ENCODE data around the gene SRGAP1.
"Not testable (repeated sequence)": the region's sequence is repeated elsewhere in the genome, so short reads cannot be mapped to it uniquely, and the experiment has no call there.

SRGAP1 gene

DNA sequence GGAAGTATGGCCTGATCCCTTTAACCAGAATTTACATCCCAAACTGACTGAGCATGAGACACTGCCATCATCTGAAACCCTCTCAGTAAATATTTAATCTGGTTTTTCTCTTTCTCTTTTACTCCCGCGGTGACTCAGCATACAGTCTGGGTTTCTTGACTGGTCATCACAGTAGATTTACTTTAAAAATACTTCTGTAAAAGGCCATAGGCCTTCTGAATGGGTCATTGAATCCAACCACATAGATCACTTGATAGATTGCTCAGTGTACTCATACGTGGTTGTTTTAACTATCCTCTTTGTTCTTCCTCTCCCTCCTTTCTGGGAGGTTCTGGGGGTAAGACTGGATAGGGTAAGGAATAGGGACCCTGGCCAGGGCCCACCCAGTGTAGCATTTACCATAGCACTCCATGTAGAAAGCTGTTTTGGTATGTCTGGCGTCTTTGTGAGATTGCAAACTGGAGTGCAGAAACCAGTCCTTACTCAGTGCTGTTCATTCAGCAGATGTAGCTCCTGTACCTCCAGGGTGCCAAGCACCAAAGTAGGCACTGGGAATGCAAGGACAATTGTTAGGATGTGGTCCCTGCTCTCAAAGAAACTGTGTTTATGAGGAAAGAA, 165.7 kb downstream of the SRGAP1 start:
- in situ Hi-C loops (cut with MboI; ENCODE audit: low pct_unique_long_range_greater_than_20kb, low sequenced_read_pairs) = no loop called here
- no peak for DNase-seq

DNA sequence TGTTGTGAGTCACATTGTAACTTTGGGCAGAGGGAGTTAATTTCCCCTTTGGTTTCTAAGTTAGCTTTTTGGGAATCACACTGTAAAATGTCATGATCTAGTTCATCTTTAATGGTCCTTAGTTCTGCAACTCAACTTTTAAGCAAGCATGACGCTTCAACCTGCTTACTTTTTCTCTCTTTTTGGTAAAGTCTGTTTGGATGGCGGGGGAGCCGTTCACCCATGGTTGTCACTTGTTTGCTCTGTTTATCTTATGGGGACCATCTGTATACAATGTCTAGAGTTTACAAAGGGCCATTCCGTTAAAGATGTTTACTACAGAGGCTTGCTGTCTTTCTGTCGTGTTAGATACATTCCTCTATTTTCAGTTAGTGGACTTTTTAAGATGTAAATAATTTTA, 172.0 kb downstream of the SRGAP1 start:
- no peak for DNase-seq
- in situ Hi-C loops (cut with MboI; ENCODE audit: low pct_unique_long_range_greater_than_20kb, low sequenced_read_pairs) = no loop called here

DNA sequence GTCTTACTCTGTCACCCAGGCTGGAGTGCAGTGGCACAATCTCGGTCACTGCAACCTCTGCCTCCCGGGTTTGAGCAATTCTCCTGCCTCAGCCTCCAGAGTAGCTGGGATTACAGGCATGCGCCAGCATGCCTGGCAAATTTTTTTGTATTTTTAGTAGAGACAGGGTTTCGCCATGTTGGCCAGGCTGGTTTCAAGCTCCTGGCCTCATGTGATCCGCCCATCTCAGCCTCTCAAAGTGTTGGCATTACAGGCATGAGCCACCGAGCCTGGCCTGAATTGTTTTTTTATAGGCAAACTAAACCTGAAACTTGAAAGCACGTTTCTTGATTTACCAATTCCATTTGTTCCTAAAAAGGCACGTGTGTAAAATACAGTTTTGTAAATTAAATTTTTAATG, 173.6 kb downstream of the SRGAP1 start:
- DNase-seq; in situ Hi-C loops (cut with MboI; ENCODE audit: low pct_unique_long_range_greater_than_20kb, low sequenced_read_pairs): not testable (repeated sequence)

DNA sequence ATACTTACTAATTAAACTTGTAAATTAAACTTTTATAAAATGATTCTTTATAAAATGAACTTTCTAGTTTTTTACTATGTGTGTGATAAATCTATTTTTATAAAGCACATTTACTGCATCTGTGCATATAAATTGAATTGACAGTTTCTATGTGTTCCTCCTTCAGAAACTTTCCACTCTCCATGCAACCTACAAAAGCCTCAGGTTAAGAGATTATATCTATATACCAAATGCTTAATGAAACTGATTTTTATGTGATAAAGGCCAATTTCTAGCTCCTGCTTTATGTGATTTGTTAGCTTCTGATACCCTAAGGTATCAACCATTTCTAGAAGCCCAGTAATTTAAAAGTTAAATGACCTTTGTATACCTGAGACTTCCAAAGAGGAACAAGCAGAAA, 174.0 kb downstream of the SRGAP1 start:
- no peak for DNase-seq
- in situ Hi-C loops (cut with MboI; ENCODE audit: low pct_unique_long_range_greater_than_20kb, low sequenced_read_pairs) = no loop called here

DNA sequence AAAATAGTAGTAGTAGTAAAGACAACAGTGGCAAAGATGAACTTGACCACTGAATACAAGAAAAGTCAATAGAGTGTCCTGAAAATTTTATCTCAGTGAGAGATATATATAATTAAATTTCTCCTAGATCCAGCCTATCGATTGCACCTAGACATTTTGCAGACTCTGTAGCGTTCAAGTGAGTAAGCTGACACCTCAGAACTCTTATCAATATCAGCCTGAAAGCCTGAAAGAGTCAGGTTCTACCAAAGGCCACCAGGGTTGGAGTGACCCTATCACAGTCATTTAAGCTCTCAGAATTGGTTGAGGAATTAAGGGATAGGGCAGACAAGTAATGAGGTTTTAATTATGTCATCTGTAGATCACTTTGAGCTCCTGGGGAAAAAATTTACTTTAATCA, 174.6 kb downstream of the SRGAP1 start:
- no peak for DNase-seq
- in situ Hi-C loops (cut with MboI; ENCODE audit: low pct_unique_long_range_greater_than_20kb, low sequenced_read_pairs) = no loop called here

GRCh38 chr12:64019654-64020053, 175.2 kb downstream of the SRGAP1 start:
- in situ Hi-C loops (cut with MboI; ENCODE audit: low pct_unique_long_range_greater_than_20kb, low sequenced_read_pairs) = no loop called here

DNA sequence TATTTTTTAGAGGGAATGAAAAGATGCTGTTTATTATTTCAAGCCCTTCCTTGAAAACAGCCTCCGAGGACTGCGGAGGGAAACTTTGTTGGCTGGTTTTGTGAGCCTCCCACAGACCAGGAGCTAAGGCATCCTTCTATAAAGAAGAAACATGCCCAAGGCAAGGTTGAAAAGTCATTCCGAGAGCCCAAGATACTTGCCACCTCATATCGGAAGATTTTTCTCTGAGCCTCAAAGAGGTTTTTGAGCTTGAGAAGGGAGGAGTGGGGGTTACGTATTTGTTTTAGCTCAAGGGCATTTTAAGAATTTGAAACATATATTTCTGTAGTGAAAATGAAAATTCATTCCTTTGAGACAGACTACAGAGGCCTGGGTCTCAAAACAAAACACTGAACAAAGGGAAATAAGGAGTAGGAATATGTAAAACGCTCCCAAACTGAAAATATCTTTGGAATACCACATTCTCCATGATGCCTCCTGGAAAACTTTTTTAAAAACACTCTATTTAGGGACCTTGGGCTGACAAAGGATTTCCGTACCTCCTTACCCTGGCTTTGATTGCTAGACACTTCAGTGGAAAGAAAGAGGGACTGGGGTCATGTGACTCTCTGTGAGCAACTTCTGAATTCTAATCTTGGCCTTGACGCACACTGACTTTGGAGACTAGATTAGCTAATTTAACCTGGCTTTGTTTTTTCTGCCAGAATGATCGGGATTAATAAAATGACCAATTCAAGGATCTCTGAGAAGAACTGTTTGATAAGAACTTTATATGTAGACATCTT, 180.9 kb downstream of the SRGAP1 start:
- in situ Hi-C loops (cut with MboI; ENCODE audit: low pct_unique_long_range_greater_than_20kb, low sequenced_read_pairs) = no loop called here

More at GRCh38 chr12:64019654-64020053, 175.2 kb downstream of the SRGAP1 start:
- DNase-seq = no peak

DNA sequence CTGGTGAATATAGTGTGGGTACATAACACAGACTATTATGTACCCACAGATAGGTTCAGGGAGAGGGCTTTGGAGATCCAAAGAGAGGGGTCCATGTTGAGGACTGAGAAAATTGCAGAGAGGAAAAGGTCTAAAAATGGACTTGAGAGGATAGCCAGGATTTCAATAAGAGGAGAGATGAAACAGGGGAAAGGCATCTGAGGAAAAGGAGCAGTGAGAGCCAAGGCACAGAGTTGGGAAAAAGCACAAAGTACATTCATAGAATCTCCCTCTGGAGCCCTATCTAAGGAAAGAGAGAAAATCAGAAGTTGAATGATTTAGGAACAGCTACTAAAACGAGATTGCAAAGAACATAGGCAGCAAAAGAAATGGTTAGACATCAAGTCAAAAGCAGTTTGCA, 182.8 kb downstream of the SRGAP1 start:
- in situ Hi-C loops (cut with MboI; ENCODE audit: low pct_unique_long_range_greater_than_20kb, low sequenced_read_pairs) = no loop called here
- no peak for DNase-seq

More for the DNA sequence above, 180.9 kb downstream of the SRGAP1 start:
- DNase-seq = no peak

- in situ Hi-C loops (cut with MboI; ENCODE audit: low pct_unique_long_range_greater_than_20kb, low sequenced_read_pairs) = no loop called here
- no peak for DNase-seq
These were observed 184.0 kb downstream of the SRGAP1 start for GRCh38 chr12:64028541-64028940.

DNA sequence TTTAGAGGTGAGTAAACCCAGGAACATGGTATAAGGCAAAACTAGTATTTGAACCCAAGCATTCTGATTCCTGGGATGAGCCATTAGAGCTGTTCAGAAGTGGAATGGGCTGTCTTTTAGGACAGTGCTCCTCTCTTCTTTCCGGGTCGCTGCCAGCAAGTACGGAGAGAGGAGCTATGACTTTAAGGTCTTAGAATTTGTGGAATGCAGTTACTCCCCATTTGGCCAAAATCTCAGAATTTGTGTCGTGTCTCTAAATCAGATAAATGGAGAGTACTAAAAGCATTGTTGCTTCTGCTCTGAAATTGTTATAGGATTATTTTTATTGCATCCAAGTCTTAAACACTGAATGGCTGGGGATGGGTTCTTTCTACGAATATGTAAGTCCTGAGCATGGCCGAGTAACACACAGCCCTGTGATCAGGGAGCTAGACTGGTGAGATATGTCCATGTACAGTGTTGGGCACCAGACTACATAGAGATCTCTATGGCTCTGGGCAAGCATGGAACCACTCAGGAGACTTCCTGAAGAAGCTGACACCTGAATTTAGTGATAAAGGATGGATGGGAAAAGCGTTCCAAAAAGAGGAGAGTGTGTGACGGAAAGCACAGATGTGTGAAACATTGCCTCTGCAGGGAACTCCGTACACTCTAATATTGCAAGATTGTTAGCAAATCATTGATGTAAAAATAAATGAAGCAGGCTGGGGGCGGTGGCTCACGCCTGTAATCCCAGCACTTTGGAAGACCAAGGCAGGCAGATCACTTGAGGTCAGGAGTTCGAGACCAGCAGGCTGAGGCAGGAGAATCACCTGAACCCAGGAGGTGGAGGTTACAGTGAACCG, 184.7 kb downstream of the SRGAP1 start:
- in situ Hi-C loops (cut with MboI; ENCODE audit: low pct_unique_long_range_greater_than_20kb, low sequenced_read_pairs) = no loop called here
- no peak for DNase-seq

DNA sequence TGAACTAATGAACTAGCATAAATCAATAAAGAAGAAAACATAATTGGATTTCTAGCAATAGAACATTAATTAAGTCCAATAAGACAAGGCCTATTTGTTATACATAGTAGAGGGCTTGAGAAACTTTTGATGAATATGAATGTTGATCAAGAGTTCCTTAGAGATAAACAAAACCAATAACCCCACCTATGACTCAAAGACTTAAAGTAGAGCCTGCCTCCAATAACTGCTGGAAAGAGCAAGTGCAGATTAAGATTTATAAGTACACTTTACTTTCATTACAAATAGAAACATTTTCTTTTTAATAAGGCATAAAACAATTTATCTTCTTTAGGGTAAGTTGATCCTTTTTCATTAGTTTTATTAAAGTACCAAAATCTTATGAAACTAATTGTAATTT, 185.7 kb downstream of the SRGAP1 start:
- in situ Hi-C loops (cut with MboI; ENCODE audit: low pct_unique_long_range_greater_than_20kb, low sequenced_read_pairs) = no loop called here
- DNase-seq = no peak

GRCh38 chr12:64034056-64034455, 189.6 kb downstream of the SRGAP1 start:
- in situ Hi-C loops (cut with MboI; ENCODE audit: low pct_unique_long_range_greater_than_20kb, low sequenced_read_pairs) = not testable (repeated sequence)
- DNase-seq = peak; percentile 28

DNA sequence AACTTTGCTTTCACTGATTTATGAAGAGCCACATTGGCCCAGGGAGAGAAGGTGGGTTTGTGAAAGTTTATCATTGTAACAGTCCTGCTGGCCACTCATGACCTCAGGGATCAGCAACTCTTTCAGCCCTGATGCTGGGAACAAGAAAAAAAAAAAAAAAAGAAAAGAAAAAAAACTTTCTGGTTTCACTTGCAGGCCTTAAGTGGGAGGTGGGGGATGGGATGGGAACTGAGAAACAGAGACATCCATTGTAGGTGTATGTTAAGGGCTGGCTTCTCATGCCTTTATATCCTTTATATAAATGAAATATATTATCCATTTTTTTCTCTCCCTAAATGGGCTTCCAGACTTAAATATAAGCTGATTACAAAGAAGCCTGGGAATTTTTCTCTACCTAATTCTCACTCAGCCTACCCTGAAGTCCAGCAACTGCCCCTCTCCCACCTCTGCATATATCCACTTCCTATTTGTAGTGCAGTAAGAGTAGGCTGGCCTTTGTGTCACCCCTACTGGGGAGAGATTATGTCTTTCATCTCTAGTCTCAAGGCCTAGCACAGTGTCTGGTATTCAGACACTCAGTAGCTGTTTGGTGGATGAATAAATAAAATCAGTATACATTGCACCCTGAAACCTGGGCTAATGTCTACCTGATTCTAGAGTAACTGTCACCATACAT, 190.5 kb downstream of the SRGAP1 start:
- in situ Hi-C loops (cut with MboI; ENCODE audit: low pct_unique_long_range_greater_than_20kb, low sequenced_read_pairs) = no loop called here
- no peak for DNase-seq

DNA sequence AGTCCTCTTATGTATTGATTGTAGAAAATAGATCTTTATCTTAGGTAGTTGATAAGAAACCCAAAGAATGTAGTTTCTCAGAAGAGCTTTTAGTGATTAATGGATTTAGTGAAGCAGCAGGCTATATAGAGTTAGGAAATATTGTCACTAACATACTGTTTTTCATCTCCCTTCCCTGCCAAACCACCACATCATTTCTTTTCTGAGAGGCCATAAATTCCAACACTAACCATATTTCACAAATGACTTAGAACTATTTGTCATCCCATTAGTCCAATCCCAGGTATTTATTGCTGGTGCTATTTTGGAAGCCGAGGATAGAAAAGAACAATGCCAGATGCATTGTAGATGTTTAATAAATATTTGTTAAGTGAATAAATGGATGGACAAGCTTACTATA, 191.9 kb downstream of the SRGAP1 start:
- DNase-seq = no peak
- in situ Hi-C loops (cut with MboI; ENCODE audit: low pct_unique_long_range_greater_than_20kb, low sequenced_read_pairs) = no loop called here

DNA sequence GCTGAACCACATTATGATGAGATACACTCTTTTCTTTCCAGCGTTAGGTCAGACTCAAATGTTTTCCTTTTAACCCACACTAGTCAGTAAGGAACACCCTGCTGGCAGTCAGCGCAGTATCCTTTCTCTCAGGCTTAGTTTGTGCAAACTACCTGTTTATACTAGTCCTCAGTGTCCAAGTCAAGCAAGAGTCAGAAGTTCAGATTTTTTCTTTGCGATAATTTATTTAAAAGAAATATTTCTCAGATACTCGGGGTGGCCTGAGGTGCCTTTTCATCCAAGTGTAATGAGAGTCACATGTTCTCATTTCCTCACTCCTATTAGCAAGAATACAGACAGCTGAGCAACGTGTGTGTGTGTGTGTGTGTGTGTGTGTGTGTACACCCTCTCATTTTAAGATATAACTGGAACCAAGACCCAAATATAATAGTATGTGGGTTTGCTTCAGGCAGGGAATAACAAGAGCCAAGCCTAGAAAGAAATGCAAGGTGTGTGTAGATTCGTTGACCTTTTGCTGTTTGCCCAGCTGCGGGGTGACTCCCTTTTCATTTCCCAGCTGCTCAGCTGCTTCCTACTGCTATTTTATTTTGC, 194.9 kb downstream of the SRGAP1 start:
- in situ Hi-C loops (cut with MboI; ENCODE audit: low pct_unique_long_range_greater_than_20kb, low sequenced_read_pairs) = no loop called here
- DNase-seq = no peak

DNA sequence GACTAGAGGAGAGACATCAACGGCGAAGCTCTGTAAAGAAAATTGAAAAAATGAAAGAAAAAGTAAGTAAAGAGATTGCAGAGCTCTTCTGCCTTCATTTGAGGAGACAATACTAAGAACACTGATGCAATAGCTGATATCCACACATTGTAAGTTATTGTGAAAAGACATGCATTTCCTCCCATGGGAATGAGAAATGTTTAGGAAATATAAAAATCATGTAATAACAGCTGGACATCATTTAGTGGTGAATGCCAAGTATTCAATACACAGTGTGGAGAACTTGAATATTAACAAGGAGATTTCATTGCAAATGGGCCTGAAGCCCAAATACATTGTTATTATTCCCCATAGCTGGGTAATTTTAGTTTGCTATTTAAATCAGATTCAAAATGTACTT, 198.4 kb downstream of the SRGAP1 start:
- in situ Hi-C loops (cut with MboI; ENCODE audit: low pct_unique_long_range_greater_than_20kb, low sequenced_read_pairs) = no loop called here
- no peak for DNase-seq

DNA sequence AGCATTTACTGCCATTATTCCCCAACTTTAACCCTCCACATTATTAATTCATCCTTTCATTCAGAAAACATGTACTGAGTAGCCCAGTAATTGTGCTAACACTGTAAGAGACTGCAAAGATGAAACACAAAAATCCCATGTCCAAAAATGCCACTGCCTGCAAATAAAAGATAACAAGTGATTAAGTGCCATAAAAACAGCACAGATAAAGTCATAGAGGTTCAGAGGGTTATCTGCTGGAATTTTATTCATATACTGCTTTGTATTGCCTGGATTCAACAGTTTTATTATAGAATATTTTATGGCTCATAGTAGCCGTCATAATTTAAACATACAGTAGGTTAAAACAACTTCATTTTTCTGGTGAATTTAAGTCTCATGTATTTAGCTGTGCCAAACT, 199.7 kb downstream of the SRGAP1 start:
- DNase-seq = no peak
- in situ Hi-C loops (cut with MboI; ENCODE audit: low pct_unique_long_range_greater_than_20kb, low sequenced_read_pairs) = no loop called here

GRCh38 chr12:64051057-64051456, 206.6 kb downstream of the SRGAP1 start:
- in situ Hi-C loops (cut with MboI; ENCODE audit: low pct_unique_long_range_greater_than_20kb, low sequenced_read_pairs) = no loop called here
- no peak for DNase-seq

DNA sequence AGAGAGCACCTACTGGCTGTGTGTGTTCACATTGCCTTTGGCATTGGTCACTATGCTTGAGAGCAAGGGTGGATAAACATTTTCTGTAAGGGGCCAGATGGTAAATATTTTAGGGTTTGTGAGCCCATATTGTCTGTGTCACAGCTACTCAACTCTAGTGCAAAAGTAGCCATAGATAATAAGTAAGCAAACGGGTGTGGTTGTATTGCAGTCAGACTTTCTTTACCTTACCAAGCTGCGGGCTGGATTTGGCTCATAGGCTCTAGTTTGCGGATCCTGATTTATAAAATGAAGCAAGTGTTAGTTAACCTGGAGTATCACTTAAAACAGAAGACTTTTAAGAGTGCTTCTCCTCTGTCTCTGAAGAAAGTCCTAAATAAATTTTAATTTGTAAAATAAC, 208.6 kb downstream of the SRGAP1 start:
- in situ Hi-C loops (cut with MboI; ENCODE audit: low pct_unique_long_range_greater_than_20kb, low sequenced_read_pairs) = no loop called here
- DNase-seq = no peak
